PC-3 (cell line): ENCODE data around the gene S100A5. TPM values are rescaled to one million over a fixed set of nuclear protein-coding genes. Genes with fewer than 3 reads are reported as not detected.

Experiments used
- ATAC-seq: fragments of 200-7000 bp; cut with Tn5 transposase; 2 replicates; pipeline ENCODE4 v1.9.1; 2020; ENCODE audit warnings: mild to moderate bottlenecking, moderate library complexity
- BruUV-seq: library from RNA; stranded (reverse); fragments of 400-500 nt; replicated peaks from 2 replicates; lab custom pipeline; 2021; lab: Mats Ljungman, UMichigan
- CTCF ChIA-PET: fragments of 300-600 bp; sonication (Branson Sonifier 250); formaldehyde crosslinking; loops from one replicate; lab custom pipeline; 2022; ENCODE audit warnings: antibody characterized with exemption; lab: Charles Lee
- POLR2A ChIA-PET: fragments of 300-600 bp; sonication (Branson Sonifier 250); formaldehyde crosslinking; loops from one replicate; lab custom pipeline; 2022; ENCODE audit warnings: antibody characterized with exemption; ENCODE audit not compliant: unreplicated experiment; lab: Charles Lee
- DNase-seq: peaks from one replicate; pipeline ENCODE4 v3.0.0-alpha.2; 2015
- H2AFZ ChIP-seq: fragments of 300-600 bp; sonication (generic); 2 replicates; pipeline ENCODE4 v1.6.0; 2016; ENCODE audit warnings: antibody characterized with exemption, low read length
- H3F3A ChIP-seq: fragments of 300-600 bp; sonication (generic); one replicate; pipeline ENCODE4 v1.6.0; 2017; ENCODE audit warnings: antibody characterized with exemption, low read length, control low read depth, mild to moderate bottlenecking; ENCODE audit not compliant: unreplicated experiment
- H3K27ac ChIP-seq: fragments of 300-600 bp; sonication (generic); 2 replicates; pipeline ENCODE4 v1.5.1; 2016; ENCODE audit warnings: mild to moderate bottlenecking, low read length
- H3K27me3 ChIP-seq: fragments of 300-600 bp; sonication (generic); 2 replicates; pipeline ENCODE4 v1.6.1; 2016; ENCODE audit warnings: low read length, mixed read lengths
- H3K36me3 ChIP-seq: fragments of 300-600 bp; sonication (generic); 2 replicates; pipeline ENCODE4 v1.6.1; 2016; ENCODE audit warnings: low read depth, mixed run types, low read length, mixed read lengths
- H3K4me1 ChIP-seq: fragments of 300-600 bp; sonication (generic); 2 replicates; pipeline ENCODE4 v1.5.1; 2016; ENCODE audit warnings: low read length; ENCODE audit not compliant: insufficient read depth
- H3K4me2 ChIP-seq: fragments of 300-600 bp; sonication (generic); 2 replicates; pipeline ENCODE4 v1.6.0; 2016; ENCODE audit warnings: low read length
- H3K4me3 ChIP-seq: fragments of 300-600 bp; sonication (generic); 2 replicates; pipeline ENCODE4 v1.5.1; 2016; ENCODE audit warnings: mild to moderate bottlenecking, low read length, mixed read lengths
- H3K79me2 ChIP-seq: fragments of 300-600 bp; sonication (generic); 2 replicates; pipeline ENCODE4 v1.6.1; 2017; ENCODE audit warnings: low read length, mixed read lengths
- H3K9ac ChIP-seq: fragments of 300-600 bp; sonication (generic); 2 replicates; pipeline ENCODE4 v1.6.0; 2016; ENCODE audit warnings: mild to moderate bottlenecking, low read length
- H3K9me2 ChIP-seq: fragments of 300-600 bp; sonication (generic); replicated peaks from 2 replicates; pipeline ENCODE4 v1.6.1; 2016; ENCODE audit warnings: mixed run types, low read length, mixed read lengths
- H3K9me3 ChIP-seq: fragments of 300-600 bp; sonication (generic); 2 replicates; pipeline ENCODE4 v1.6.1; 2016; ENCODE audit warnings: low read length, mixed read lengths
- H4K20me1 ChIP-seq: fragments of 300-600 bp; sonication (generic); 2 replicates; pipeline ENCODE4 v1.6.1; 2016; ENCODE audit warnings: low read length, mixed read lengths
- CTCF ChIP-seq: fragments of 300-600 bp; sonication (generic); conservative IDR thresholded peaks from 2 replicates; pipeline ENCODE4 v1.5.1; 2017; ENCODE audit warnings: antibody characterized with exemption, low read depth, mild to moderate bottlenecking, low read length
- EZH2 ChIP-seq: fragments of 300-600 bp; sonication (generic); IDR thresholded peaks from one replicate; pipeline ENCODE4 v1.6.1; 2017; ENCODE audit warnings: antibody characterized with exemption, mild to moderate bottlenecking, low read length; ENCODE audit not compliant: unreplicated experiment
- EZH2phosphoT487 ChIP-seq: fragments of 300-600 bp; sonication (generic); IDR thresholded peaks from 2 replicates; pipeline ENCODE4 v1.6.1; 2018; ENCODE audit warnings: mild to moderate bottlenecking, antibody characterized with exemption, low read length, borderline replicate concordance
- intact Hi-C: fragments of 100-400 bp; cut with micrococcal nuclease; formaldehyde crosslinking; loops from 2 replicates; pipeline ENCODE4 v1.9.0; 2023
- total RNA-seq: library from RNA; depleted of rRNA; stranded (reverse); fragments of >200 nt; gene quantifications from 2 replicates; pipeline ENCODE4 v1.2.3, GENCODE V29; 2014

S100A5 gene
- total RNA-seq, 1 experiment from 2014 or later, result 6.3 TPM

GRCh38 chr1:153547560-153548551 lies 7.1 kb upstream of the S100A5 start:
- BruUV-seq, result no TSS peak
- Histone ChIP-seq H3K9ac (peak overlapping the region; percentile 72), H3K4me1 (peaks cover 53% of the 10 kb centered on the region), H3K27ac (peak overlapping the region; percentile 80; the same call in 1 of the 2 replicates), H2AFZ (no peak overlapping the region), H3K9me3 (no peaks in the 10 kb centered on the region), H3K4me3 (no peak overlapping the region), H3K27me3 (no peaks in the 10 kb centered on the region), H3F3A (no peaks in the 10 kb centered on the region), H3K79me2 (peaks cover 15% of the 10 kb centered on the region), H3K36me3 (no peaks in the 10 kb centered on the region), H3K4me2 (no peak overlapping the region), H4K20me1 (no peaks in the 10 kb centered on the region), H3K9me2 (no peaks in the 10 kb centered on the region)
- no peak for DNase-seq
- ChIA-PET CTCF (no interaction called here), POLR2A (no interaction called here)
- intact Hi-C loops, result loop anchor here (5.0 kb wide), 1 partner anchor 36 kb away; no protein-coding TSS in a partner anchor
- TF ChIP-seq EZH2 (no peak), EZH2phosphoT487 (no peak), CTCF (no peak)
- no peak for ATAC-seq

DNA sequence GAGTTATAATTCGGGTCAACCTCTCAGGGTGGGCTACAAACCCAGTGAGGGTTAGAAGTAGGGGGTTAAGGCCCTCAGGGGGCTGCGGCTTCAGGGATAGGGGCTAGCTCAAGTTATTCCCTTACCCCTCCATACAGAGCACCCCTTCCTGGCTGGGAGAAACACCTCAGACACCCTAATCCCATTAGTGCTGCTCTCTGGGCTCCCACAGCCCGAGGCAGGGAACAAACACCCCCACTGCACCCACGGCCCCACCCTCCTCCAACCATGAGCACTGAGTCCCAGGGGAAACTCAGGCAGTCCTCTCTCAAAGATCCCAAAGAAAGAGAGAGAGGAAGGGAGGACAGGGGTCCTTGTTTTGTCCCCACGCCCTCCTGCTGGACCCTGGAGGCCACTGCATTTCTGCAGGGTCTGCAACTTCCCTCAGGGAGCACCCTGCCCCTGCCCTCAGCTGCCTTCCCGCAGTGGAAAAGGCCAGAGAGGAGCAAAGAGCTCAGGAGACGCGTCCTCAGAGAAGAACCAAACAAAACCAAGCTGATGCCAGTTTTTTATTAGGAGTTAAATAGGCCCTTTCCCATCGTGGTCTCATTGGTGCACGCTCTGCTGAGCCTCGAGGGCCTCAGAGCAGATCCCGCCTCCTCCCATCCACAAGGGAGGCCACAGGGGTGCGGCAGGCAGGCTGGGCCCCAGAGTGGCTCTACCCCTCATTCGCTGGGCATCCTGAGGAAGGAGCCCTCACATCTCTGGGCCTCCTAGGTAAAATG lies 6.2 kb upstream of the S100A5 start:
- DNase-seq, result no peak
- no peak for ATAC-seq
- ChIA-PET CTCF (no interaction called here), POLR2A (no interaction called here)
- intact Hi-C loops, result loop anchor here (5.0 kb wide), 1 partner anchor 35 kb away; no protein-coding TSS in a partner anchor
- BruUV-seq, result no TSS peak
- no peaks in the 10 kb centered on the region for H3K27me3 ChIP-seq
- H3K9me3 ChIP-seq, result no peaks in the 10 kb centered on the region
- no peaks in the 10 kb centered on the region for H4K20me1 ChIP-seq
- H3K27ac ChIP-seq, result no peak overlapping the region
- no peak overlapping the region for H2AFZ ChIP-seq
- H3F3A ChIP-seq, result no peaks in the 10 kb centered on the region
- H3K36me3 ChIP-seq, result no peaks in the 10 kb centered on the region
- no peaks in the 10 kb centered on the region for H3K9me2 ChIP-seq
- no peak overlapping the region for H3K4me2 ChIP-seq
- peaks cover 15% of the 10 kb centered on the region for H3K79me2 ChIP-seq
- no peak for TF ChIP-seq CTCF
- no peak for TF ChIP-seq EZH2phosphoT487
- no peak for TF ChIP-seq EZH2
- no peak overlapping the region for H3K4me3 ChIP-seq
- no peak overlapping the region for H3K9ac ChIP-seq
- H3K4me1 ChIP-seq, result peaks cover 53% of the 10 kb centered on the region
